GM12801 (cell line): ENCODE results near the gene RBM8A.

Experiments used
- TF ChIP-seq, protein P1 (sequence below): IDR thresholded peaks from one replicate; pipeline ENCODE4 v1.5.1; 2011; ENCODE audit warnings: control low read depth; ENCODE audit not compliant: insufficient read length; ENCODE audit errors: extremely low read depth

RBM8A gene

DNA sequence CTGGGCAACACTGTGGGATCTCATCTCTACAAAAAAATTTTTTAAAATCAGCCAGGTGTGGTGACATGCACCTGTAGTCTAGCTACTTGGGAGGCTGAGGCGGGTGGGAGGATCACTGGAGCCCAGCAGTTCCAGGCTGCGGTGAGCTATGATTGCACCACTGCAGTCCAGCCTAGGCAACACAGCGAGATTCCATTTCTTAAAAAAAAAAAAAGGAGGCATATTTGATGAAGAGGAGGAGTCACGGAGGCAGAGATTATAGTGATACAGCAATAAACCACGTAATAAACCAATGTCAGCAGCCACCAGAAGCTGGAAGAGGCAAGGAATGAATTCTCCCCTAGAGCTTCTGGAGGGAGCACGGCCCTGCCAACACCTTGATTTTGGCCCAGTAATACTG lies 26.6 kb upstream of the RBM8A start:
- TF ChIP-seq, protein P1, sequence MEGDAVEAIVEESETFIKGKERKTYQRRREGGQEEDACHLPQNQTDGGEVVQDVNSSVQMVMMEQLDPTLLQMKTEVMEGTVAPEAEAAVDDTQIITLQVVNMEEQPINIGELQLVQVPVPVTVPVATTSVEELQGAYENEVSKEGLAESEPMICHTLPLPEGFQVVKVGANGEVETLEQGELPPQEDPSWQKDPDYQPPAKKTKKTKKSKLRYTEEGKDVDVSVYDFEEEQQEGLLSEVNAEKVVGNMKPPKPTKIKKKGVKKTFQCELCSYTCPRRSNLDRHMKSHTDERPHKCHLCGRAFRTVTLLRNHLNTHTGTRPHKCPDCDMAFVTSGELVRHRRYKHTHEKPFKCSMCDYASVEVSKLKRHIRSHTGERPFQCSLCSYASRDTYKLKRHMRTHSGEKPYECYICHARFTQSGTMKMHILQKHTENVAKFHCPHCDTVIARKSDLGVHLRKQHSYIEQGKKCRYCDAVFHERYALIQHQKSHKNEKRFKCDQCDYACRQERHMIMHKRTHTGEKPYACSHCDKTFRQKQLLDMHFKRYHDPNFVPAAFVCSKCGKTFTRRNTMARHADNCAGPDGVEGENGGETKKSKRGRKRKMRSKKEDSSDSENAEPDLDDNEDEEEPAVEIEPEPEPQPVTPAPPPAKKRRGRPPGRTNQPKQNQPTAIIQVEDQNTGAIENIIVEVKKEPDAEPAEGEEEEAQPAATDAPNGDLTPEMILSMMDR: no peak

DNA sequence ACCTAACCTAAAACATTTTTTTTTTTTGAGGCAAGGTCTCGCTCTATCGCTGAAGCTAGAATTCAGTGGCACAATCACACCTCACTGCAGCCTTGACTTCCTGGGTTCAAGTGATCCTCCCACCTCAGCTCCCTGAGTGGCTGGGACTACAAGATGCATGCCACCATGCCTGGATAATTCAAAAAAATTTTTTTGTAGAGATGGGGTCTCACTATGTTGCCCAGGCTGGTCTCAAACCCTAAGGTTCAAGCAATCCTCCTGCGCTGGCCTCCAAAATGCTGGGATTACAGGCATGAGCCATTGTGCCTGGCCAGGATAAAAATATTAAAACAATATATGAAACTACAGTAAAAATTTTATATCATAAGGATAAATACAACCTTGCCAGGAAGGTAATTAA lies 25.6 kb upstream of the RBM8A start:
- TF ChIP-seq, protein P1: no peak

DNA sequence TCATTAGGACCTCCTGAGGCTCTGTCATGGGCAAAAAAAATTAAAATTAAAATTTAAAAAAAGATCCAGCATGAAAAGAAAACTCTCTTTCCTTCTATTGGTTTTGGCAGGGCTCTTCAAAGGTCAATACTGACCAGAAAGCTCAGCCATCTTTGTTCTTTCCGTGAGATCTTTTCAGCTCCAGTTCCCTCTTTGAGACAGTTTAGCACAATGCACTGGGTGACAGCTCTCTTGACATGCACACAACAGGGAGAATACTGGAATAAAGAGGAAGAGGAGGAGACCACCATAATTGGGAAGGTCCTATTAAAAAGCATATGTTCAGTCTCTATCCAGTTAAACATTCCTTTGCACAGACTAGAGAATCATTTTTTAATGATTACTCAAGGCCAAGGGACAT lies 24.2 kb upstream of the RBM8A start:
- TF ChIP-seq, protein P1: no peak

DNA sequence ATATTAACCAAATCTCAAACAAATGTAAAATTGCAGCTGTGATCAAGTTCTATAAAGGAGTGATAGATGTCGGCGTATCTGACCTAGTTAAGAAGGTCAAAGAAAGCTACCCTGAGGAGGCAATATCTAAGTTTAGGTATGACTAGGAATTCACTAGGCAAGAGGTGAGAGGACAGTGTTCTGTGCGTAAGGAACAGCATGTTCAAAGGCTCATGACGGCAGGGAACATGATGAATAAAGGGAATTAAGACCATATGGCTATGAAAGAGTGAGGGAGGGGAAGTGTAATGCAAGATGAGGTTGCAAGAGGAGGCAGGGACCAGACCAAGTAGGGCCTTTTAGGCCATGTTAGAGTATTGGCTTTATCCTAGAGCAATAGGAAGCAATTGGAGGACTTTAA lies 21.9 kb upstream of the RBM8A start:
- TF ChIP-seq, protein P1: no peak

DNA sequence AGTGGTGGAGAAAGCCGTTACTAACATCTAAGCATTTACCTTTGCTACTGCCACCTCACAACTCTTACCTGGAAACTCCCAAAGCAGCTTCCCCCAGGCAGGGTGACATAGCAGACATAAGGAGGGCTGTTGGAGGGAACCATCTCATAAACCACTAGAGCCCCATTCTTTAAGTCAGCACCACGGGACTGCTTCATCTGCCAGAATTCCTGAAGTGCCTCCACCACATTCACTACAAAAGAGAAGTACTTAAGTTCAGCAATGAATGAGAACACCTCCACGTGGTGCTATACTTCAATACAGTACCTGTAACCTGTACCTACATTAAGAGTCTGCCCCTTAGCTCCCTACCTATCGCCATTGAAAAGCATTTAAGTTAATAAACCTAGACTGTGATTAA lies 20.3 kb upstream of the RBM8A start:
- TF ChIP-seq, protein P1: no peak

DNA sequence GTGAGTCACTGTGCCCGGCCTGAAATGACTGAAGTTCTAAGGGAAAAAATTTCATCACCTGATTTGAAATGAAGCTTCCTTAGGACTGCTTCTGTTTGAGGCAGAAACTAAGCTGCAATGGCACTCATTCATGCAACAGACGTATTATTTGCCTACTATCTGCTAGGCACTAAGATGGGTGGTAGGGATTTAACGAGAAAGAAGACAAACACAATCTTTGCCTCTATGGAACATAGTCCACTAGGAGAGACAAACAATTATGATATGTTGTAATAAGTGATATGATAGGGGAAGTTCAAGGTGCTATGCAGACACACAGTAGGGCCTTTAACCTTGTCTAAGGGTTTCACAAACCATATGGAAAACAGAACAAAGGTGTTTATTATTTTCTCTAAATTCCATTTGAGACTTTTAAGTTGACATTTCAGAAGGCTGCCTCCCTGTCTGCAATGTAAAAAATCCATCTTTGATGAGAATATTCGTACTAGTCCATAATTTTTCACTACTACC lies 19.2 kb upstream of the RBM8A start:
- TF ChIP-seq, protein P1: no peak

DNA sequence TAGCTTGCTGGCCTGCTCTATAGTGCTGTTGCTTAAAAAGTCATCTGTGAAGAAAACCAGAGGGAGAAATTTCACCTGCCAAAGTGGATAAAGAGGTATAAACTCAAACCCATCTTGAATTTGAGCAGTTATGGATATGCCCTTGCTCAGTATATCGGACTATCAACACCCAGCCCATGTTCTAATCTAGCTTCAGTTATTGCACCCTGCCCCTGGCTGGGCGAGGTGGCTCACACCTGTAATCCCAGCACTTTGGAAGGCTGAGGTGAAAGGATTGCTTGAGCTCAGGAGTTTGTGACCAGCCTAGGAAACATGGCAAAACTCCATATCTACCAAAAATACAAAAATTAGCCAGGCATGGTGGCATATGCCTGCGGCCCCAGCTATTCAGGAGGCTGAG lies 17.2 kb upstream of the RBM8A start:
- TF ChIP-seq, protein P1: no peak

DNA sequence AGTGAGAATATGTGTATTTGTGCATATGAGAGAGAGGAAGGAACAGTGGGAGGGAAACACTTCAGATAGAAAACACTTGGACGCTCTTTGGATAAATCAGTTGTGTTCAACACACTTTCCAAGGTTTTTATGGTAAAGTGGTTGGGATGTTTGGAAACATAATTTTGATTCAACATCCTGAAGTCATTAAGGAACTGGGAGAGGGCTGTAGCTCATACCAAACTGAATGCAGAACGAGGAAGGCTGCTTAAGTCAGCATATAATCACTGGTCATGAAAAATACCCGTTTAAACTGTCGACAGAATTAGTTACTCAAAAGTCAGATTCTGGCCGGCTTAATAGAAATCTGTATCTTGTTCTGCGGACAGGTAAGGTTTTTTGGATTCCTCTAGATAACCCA lies 15.6 kb upstream of the RBM8A start:
- TF ChIP-seq, protein P1: no peak
